Measurements from ENCODE around the gene CD99. TPM values are rescaled to one million over a fixed set of nuclear protein-coding genes. Genes with fewer than 3 reads are reported as not detected.

CD99 gene
- total and polyA plus RNA-seq, 9 of the 15 experiments (the other 6 are each of a cell fraction or from before 2014, with no cell fraction given): 5.0 to 55.3 (median 34.5) TPM

DNA sequence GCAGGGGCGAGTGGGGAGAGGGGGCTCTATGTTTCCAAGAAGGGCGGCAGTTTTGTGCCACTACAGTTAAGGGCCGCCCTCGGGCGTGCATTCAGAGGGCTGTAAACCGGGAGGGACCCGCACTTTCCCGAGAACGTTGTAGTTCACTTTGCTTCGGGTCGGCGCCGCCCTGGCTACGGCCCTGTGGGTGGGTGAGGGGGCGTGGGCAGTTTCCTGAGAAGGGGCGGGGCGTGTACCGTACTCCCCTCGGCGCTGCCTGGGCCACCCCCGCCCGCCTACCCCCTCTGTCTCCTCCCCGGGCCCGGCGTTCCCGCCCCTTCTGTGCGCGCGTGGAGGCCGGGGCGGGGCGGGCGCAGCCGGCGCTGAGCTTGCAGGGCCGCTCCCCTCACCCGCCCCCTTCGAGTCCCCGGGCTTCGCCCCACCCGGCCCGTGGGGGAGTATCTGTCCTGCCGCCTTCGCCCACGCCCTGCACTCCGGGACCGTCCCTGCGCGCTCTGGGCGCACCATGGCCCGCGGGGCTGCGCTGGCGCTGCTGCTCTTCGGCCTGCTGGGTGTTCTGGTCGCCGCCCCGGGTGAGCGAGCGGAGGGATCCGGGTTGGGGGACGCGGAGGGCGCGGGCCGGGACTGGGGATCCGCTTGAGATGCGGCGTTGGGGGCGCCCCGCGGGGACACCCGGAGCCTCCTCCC lies at the start of gene CD99 (continued):
- TF ChIP-seq MCM2 (IDR thresholded peaks at IDR 0.05; ENCODE audit: low read depth) (no peak), ZNF140 (CRISPR knock-in tag; IDR thresholded peaks at IDR 0.05) (no peak), MEF2A (IDR thresholded peaks at IDR 0.05; ENCODE audit: control insufficient read depth, low read depth, low read length) (no peak), ZBTB8A (IDR thresholded peaks at IDR 0.05; ENCODE audit: partially characterized antibody) (no peak), PML (IDR thresholded peaks at IDR 0.05; ENCODE audit: low read length) (no peak), DDX20 (tag; IDR thresholded peaks at IDR 0.05; ENCODE audit: low read depth) (no peak), PRMT5 (CRISPR knock-in tag; IDR thresholded peaks at IDR 0.05) (no peak), CREB1 (IDR thresholded peaks at IDR 0.05) (no peak), CREB1 (CRISPR knock-in tag; IDR thresholded peaks at IDR 0.05) (no peak), NBN (IDR thresholded peaks at IDR 0.05; ENCODE audit: low read depth) (no peak), TAF15 (IDR thresholded peaks at IDR 0.05; ENCODE audit: low read depth, low read length) (no peak)
- TF ChIP-seq, protein P1, sequence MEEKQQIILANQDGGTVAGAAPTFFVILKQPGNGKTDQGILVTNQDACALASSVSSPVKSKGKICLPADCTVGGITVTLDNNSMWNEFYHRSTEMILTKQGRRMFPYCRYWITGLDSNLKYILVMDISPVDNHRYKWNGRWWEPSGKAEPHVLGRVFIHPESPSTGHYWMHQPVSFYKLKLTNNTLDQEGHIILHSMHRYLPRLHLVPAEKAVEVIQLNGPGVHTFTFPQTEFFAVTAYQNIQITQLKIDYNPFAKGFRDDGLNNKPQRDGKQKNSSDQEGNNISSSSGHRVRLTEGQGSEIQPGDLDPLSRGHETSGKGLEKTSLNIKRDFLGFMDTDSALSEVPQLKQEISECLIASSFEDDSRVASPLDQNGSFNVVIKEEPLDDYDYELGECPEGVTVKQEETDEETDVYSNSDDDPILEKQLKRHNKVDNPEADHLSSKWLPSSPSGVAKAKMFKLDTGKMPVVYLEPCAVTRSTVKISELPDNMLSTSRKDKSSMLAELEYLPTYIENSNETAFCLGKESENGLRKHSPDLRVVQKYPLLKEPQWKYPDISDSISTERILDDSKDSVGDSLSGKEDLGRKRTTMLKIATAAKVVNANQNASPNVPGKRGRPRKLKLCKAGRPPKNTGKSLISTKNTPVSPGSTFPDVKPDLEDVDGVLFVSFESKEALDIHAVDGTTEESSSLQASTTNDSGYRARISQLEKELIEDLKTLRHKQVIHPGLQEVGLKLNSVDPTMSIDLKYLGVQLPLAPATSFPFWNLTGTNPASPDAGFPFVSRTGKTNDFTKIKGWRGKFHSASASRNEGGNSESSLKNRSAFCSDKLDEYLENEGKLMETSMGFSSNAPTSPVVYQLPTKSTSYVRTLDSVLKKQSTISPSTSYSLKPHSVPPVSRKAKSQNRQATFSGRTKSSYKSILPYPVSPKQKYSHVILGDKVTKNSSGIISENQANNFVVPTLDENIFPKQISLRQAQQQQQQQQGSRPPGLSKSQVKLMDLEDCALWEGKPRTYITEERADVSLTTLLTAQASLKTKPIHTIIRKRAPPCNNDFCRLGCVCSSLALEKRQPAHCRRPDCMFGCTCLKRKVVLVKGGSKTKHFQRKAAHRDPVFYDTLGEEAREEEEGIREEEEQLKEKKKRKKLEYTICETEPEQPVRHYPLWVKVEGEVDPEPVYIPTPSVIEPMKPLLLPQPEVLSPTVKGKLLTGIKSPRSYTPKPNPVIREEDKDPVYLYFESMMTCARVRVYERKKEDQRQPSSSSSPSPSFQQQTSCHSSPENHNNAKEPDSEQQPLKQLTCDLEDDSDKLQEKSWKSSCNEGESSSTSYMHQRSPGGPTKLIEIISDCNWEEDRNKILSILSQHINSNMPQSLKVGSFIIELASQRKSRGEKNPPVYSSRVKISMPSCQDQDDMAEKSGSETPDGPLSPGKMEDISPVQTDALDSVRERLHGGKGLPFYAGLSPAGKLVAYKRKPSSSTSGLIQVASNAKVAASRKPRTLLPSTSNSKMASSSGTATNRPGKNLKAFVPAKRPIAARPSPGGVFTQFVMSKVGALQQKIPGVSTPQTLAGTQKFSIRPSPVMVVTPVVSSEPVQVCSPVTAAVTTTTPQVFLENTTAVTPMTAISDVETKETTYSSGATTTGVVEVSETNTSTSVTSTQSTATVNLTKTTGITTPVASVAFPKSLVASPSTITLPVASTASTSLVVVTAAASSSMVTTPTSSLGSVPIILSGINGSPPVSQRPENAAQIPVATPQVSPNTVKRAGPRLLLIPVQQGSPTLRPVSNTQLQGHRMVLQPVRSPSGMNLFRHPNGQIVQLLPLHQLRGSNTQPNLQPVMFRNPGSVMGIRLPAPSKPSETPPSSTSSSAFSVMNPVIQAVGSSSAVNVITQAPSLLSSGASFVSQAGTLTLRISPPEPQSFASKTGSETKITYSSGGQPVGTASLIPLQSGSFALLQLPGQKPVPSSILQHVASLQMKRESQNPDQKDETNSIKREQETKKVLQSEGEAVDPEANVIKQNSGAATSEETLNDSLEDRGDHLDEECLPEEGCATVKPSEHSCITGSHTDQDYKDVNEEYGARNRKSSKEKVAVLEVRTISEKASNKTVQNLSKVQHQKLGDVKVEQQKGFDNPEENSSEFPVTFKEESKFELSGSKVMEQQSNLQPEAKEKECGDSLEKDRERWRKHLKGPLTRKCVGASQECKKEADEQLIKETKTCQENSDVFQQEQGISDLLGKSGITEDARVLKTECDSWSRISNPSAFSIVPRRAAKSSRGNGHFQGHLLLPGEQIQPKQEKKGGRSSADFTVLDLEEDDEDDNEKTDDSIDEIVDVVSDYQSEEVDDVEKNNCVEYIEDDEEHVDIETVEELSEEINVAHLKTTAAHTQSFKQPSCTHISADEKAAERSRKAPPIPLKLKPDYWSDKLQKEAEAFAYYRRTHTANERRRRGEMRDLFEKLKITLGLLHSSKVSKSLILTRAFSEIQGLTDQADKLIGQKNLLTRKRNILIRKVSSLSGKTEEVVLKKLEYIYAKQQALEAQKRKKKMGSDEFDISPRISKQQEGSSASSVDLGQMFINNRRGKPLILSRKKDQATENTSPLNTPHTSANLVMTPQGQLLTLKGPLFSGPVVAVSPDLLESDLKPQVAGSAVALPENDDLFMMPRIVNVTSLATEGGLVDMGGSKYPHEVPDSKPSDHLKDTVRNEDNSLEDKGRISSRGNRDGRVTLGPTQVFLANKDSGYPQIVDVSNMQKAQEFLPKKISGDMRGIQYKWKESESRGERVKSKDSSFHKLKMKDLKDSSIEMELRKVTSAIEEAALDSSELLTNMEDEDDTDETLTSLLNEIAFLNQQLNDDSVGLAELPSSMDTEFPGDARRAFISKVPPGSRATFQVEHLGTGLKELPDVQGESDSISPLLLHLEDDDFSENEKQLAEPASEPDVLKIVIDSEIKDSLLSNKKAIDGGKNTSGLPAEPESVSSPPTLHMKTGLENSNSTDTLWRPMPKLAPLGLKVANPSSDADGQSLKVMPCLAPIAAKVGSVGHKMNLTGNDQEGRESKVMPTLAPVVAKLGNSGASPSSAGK (IDR thresholded peaks at IDR 0.05): no peak
- TF ChIP-seq, protein P2, sequence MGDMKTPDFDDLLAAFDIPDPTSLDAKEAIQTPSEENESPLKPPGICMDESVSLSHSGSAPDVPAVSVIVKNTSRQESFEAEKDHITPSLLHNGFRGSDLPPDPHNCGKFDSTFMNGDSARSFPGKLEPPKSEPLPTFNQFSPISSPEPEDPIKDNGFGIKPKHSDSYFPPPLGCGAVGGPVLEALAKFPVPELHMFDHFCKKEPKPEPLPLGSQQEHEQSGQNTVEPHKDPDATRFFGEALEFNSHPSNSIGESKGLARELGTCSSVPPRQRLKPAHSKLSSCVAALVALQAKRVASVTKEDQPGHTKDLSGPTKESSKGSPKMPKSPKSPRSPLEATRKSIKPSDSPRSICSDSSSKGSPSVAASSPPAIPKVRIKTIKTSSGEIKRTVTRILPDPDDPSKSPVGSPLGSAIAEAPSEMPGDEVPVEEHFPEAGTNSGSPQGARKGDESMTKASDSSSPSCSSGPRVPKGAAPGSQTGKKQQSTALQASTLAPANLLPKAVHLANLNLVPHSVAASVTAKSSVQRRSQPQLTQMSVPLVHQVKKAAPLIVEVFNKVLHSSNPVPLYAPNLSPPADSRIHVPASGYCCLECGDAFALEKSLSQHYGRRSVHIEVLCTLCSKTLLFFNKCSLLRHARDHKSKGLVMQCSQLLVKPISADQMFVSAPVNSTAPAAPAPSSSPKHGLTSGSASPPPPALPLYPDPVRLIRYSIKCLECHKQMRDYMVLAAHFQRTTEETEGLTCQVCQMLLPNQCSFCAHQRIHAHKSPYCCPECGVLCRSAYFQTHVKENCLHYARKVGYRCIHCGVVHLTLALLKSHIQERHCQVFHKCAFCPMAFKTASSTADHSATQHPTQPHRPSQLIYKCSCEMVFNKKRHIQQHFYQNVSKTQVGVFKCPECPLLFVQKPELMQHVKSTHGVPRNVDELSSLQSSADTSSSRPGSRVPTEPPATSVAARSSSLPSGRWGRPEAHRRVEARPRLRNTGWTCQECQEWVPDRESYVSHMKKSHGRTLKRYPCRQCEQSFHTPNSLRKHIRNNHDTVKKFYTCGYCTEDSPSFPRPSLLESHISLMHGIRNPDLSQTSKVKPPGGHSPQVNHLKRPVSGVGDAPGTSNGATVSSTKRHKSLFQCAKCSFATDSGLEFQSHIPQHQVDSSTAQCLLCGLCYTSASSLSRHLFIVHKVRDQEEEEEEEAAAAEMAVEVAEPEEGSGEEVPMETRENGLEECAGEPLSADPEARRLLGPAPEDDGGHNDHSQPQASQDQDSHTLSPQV (IDR thresholded peaks at IDR 0.05): no peak
